Measurements from ENCODE around the gene CRYAA. TPM values are rescaled to one million over a fixed set of nuclear protein-coding genes. Genes with fewer than 3 reads are reported as not detected.
A peak's percentile ranks its signal among the peaks of the same experiment; 100 is the strongest.

Gene CRYAA
- total RNA-seq, 2 donors from 2014 or later = not detected

- H3K27ac Mint-ChIP-seq = no peak overlapping the region
- no peaks in the 10 kb centered on the region for H3K9me3 Mint-ChIP-seq
- H3K4me3 Mint-ChIP-seq = no peak overlapping the region
- peaks cover 6 to 21% of the 10 kb centered on the region in 2 donors for H3K27me3 Mint-ChIP-seq
- no peak for ATAC-seq
- H3K36me3 Mint-ChIP-seq = no peaks in the 10 kb centered on the region
- no peak for DNase-seq (ENCODE audit: low spot score)
- peaks cover 0 to 8% of the 10 kb centered on the region in 2 donors for H3K4me1 Mint-ChIP-seq (ENCODE audit: low read depth in 2 of 2)
Measured at GRCh38 chr21:43189936-43190335, 21.1 kb downstream of the CRYAA start.

DNA sequence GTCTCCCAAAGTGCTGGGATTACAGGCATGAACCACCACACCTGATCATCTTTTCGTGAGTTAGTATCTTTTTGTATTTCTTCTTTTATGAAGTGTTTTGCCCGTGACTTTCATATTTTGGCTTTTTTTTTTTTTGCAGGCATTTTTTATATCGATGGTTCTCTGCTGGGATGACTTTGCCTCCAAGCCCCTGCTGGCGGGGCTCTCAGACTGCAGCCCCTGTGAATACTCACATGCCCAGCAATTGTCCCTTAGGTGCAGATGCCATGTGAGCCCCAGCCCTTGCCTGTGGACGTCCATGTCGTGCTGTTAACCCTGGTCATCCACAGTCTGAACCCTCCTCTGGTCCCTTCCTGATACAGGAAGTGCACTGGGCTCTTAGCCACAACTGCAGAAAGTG is 21.7 kb downstream of the CRYAA start:
- Mint-ChIP-seq H3K4me1 (ENCODE audit: low read depth in 2 of 2) (peaks cover 0 to 8% of the 10 kb centered on the region in 2 donors), H3K27ac (no peak overlapping the region), H3K9me3 (no peaks in the 10 kb centered on the region), H3K4me3 (no peak overlapping the region), H3K27me3 (peaks cover 6 to 21% of the 10 kb centered on the region in 2 donors), H3K36me3 (no peaks in the 10 kb centered on the region)
- ATAC-seq (no peak), DNase-seq (ENCODE audit: low spot score) (no peak)

- no peak for DNase-seq (ENCODE audit: low spot score)
- H3K4me1 Mint-ChIP-seq (ENCODE audit: low read depth in 2 of 2) = peaks cover 0 to 8% of the 10 kb centered on the region in 2 donors
- no peaks in the 10 kb centered on the region for H3K9me3 Mint-ChIP-seq
- no peaks in the 10 kb centered on the region for H3K36me3 Mint-ChIP-seq
- H3K4me3 Mint-ChIP-seq = no peak overlapping the region
- no peak for ATAC-seq
- H3K27ac Mint-ChIP-seq = no peak overlapping the region
- peaks cover 6 to 21% of the 10 kb centered on the region in 2 donors for H3K27me3 Mint-ChIP-seq
Measured at GRCh38 chr21:43190951-43191350, 22.1 kb downstream of the CRYAA start.

DNA sequence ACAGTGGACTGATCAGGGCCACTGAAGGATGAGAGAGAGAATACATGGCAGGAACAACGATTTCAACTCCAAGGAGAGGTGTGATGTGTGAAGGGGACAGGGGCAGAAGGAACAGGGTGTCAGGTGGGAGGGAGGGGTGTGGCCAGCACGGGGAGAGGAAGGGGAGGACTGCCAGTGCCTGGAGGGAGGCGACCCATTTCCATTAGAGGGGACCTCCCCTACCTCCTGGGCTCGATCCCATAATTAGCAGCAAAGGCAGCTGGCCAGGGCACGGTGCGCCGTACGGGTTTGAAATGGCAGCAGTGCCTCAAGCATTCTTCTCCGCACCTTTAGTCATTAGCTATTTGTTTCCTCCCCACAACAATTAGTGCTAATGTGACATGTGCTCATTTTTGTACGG is 22.7 kb downstream of the CRYAA start:
- H3K36me3 Mint-ChIP-seq = no peaks in the 10 kb centered on the region
- no peak overlapping the region for H3K27ac Mint-ChIP-seq
- peaks cover 6 to 21% of the 10 kb centered on the region in 2 donors for H3K27me3 Mint-ChIP-seq
- DNase-seq (ENCODE audit: low spot score) (no peak), ATAC-seq (no peak)
- H3K9me3 Mint-ChIP-seq = no peaks in the 10 kb centered on the region
- H3K4me3 Mint-ChIP-seq = no peak overlapping the region
- peaks cover 0 to 8% of the 10 kb centered on the region in 2 donors for H3K4me1 Mint-ChIP-seq (ENCODE audit: low read depth in 2 of 2)

- H3K4me3 Mint-ChIP-seq = no peak overlapping the region
- no peaks in the 10 kb centered on the region for H3K36me3 Mint-ChIP-seq
- H3K27ac Mint-ChIP-seq = no peak overlapping the region
- no peaks in the 10 kb centered on the region for H3K9me3 Mint-ChIP-seq
- no peak for ATAC-seq
- DNase-seq (ENCODE audit: low spot score) = no peak
- H3K4me1 Mint-ChIP-seq (ENCODE audit: low read depth in 2 of 2) = peaks cover 0 to 8% of the 10 kb centered on the region in 2 donors
- H3K27me3 Mint-ChIP-seq = peaks cover 6 to 21% of the 10 kb centered on the region in 2 donors
Measured at GRCh38 chr21:43191971-43192370, 23.2 kb downstream of the CRYAA start.

GRCh38 chr21:43192501-43193081 is 23.8 kb downstream of the CRYAA start:
- DNase-seq (ENCODE audit: low spot score) = no peak
- no peak for ATAC-seq
- peaks cover 3% of the 10 kb centered on the region for H3K9me3 Mint-ChIP-seq
- no peak overlapping the region for H3K4me3 Mint-ChIP-seq
- no peak overlapping the region for H3K27ac Mint-ChIP-seq
- no peaks in the 10 kb centered on the region for H3K36me3 Mint-ChIP-seq
- H3K27me3 Mint-ChIP-seq = peaks cover 6 to 26% of the 10 kb centered on the region in 2 donors
- H3K4me1 Mint-ChIP-seq (ENCODE audit: low read depth in 2 of 2) = peaks cover 0 to 12% of the 10 kb centered on the region in 2 donors

DNA sequence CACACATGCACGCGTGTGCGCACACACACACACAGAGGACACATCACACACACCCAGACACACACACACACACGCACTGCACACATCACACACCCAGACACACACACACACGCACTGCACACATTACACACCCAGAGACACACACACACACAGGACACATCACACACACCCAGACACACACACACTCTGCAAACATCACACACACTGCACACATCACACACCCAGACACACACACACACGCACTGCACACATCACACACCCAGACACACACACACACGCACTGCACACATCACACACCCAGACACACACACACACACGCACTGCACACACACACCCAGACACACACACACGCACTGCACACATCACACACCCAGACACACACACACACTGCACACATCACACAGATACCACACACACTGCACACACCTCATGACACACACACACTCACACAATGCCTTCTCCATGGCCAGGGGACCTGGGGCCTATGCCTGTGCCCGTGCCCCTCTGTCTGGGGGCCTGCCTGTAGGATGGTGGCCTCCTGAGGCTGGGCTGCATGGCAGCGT is 24.4 kb downstream of the CRYAA start:
- Mint-ChIP-seq H3K27ac (no peak overlapping the region), H3K9me3 (peaks cover 3% of the 10 kb centered on the region), H3K4me3 (no peak overlapping the region), H3K4me1 (ENCODE audit: low read depth in 2 of 2) (peaks cover 0 to 9% of the 10 kb centered on the region in 2 donors), H3K36me3 (peaks cover 2% of the 10 kb centered on the region), H3K27me3 (peaks cover 9 to 25% of the 10 kb centered on the region in 2 donors)
- ATAC-seq (peak in 1 of 2 donors; percentile 24), DNase-seq (ENCODE audit: low spot score) (no peak)

DNA sequence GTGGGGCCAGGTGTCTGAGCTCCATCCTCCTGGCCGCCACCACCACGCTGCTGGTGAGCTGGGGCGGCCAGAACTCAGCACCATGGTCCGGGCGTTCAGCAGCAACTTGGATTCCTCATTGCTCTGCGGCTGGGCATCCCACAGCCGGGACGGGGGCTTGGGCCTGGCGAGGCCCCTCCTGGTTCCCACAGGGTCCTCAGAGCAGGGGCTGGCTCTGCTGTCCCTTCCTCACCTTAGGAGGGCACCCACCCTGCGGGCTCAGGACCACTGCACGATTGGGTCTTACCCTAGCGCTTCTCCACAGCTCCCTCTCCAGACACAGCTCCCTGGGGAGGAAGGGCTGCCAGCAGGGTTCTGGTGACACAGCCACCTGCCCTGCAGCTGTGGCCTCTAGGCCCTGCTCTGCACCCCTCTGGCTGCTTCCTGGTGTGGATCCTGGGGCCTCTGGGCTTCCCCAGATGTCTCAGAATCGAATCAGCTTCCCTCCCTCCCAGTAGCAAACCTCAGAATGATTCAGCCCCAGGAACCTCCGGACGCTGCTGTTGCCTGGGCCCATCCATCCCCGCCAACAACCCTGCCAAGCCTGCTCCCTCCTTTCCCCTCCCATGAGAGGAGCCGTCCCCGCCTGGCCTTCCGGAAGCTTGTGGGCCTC is 25.0 kb downstream of the CRYAA start:
- peaks cover 3% of the 10 kb centered on the region for H3K9me3 Mint-ChIP-seq
- peaks cover 7% of the 10 kb centered on the region for H3K36me3 Mint-ChIP-seq
- peaks cover 0 to 7% of the 10 kb centered on the region in 2 donors for H3K4me1 Mint-ChIP-seq (ENCODE audit: low read depth in 2 of 2)
- DNase-seq (ENCODE audit: low spot score) = no peak
- peak in 1 of 2 donors; percentile 15 for ATAC-seq
- no peak overlapping the region for H3K4me3 Mint-ChIP-seq
- H3K27ac Mint-ChIP-seq = no peak overlapping the region
- H3K27me3 Mint-ChIP-seq = peaks cover 15 to 27% of the 10 kb centered on the region in 2 donors

DNA sequence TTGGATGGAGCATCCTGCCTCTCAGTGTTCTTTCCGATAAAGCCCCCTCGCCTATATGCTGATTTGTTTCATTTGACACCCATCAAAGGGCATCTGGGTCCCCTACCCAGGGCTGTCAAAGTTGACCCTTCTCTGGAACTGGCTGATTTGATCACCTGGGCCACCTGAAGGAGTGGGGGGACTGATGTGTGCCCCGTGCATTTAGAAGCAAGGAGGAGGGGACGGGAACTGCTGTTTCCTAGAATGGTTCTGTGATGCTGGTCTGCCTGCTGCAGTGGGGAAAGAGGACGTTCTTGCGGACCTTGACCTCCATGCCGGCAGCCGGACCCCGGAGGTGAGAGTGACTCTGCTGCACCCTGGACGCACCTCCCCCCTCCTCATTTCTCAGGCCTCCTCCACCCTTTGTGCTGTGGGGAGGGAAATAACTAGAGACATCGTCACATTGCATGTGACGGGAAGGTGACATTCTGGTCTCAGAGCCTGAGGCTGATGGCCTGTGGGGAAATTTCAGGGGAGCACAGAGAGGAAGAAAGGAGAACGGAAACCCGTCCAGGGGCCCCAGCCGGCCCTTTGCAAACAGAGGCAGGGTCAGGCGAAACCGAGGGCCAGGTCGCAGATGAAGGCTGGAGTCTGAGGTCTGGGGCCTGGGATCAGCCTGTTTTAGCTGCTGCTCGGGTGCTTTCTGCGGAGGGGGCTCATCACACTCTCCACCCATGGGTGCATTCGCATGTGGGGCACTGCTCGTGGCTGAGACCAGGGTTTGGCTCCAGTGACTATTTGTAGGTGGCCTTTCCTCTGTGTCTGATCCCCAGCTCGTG is 25.7 kb downstream of the CRYAA start:
- peaks cover 3% of the 10 kb centered on the region for H3K9me3 Mint-ChIP-seq
- ATAC-seq (no peak), DNase-seq (ENCODE audit: low spot score) (no peak)
- H3K27me3 Mint-ChIP-seq = peaks cover 18 to 28% of the 10 kb centered on the region in 2 donors
- H3K27ac Mint-ChIP-seq = no peak overlapping the region
- peaks cover 7% of the 10 kb centered on the region for H3K36me3 Mint-ChIP-seq
- peaks cover 0 to 5% of the 10 kb centered on the region in 2 donors for H3K4me1 Mint-ChIP-seq (ENCODE audit: low read depth in 2 of 2)
- no peak overlapping the region for H3K4me3 Mint-ChIP-seq

GRCh38 chr21:43195121-43196021 is 26.6 kb downstream of the CRYAA start:
- no peak for DNase-seq (ENCODE audit: low spot score)
- Mint-ChIP-seq H3K27me3 (peaks cover 18 to 23% of the 10 kb centered on the region in 2 donors), H3K27ac (no peak overlapping the region), H3K4me3 (no peak overlapping the region), H3K9me3 (peaks cover 3% of the 10 kb centered on the region), H3K4me1 (ENCODE audit: low read depth in 2 of 2) (peaks cover 0 to 5% of the 10 kb centered on the region in 2 donors), H3K36me3 (peaks cover 7% of the 10 kb centered on the region)
- ATAC-seq = no peak

- Mint-ChIP-seq H3K9me3 (peaks cover 3% of the 10 kb centered on the region), H3K27me3 (peaks cover 18 to 21% of the 10 kb centered on the region in 2 donors), H3K36me3 (peaks cover 10% of the 10 kb centered on the region), H3K4me1 (ENCODE audit: low read depth in 2 of 2) (peaks cover 0 to 5% of the 10 kb centered on the region in 2 donors), H3K4me3 (no peak overlapping the region), H3K27ac (no peak overlapping the region)
- DNase-seq (ENCODE audit: low spot score) (no peak), ATAC-seq (no peak)
Measured at GRCh38 chr21:43196826-43197225, 28.0 kb downstream of the CRYAA start.

GRCh38 chr21:43198376-43198775 is 29.6 kb downstream of the CRYAA start:
- H3K9me3 Mint-ChIP-seq = peaks cover 3% of the 10 kb centered on the region
- H3K4me1 Mint-ChIP-seq (ENCODE audit: low read depth in 2 of 2) = peaks cover 0 to 5% of the 10 kb centered on the region in 2 donors
- DNase-seq (ENCODE audit: low spot score) (no peak), ATAC-seq (no peak)
- H3K4me3 Mint-ChIP-seq = no peak overlapping the region
- no peak overlapping the region for H3K27ac Mint-ChIP-seq
- peaks cover 13 to 17% of the 10 kb centered on the region in 2 donors for H3K27me3 Mint-ChIP-seq
- H3K36me3 Mint-ChIP-seq = peaks cover 13% of the 10 kb centered on the region

DNA sequence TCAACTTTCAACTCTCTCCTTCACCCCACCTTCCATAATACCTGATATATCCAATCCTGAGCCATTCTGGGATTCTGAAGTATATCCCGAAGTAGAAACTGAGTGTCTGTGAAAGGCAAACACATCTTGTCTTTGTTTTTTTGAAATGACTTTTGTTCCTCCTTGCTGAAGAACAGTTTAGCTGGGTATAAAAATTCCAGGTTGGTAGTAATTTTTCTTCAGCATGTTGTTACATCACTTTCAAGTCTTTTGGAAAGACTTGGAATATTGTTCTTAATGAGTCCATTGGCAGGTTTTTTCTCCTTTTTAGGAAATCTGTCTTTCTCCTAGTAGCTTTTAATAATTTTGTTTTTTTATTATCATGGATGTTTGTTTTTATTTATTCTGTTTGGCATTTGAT is 32.7 kb downstream of the CRYAA start:
- Mint-ChIP-seq H3K27me3 (peaks cover 12 to 26% of the 10 kb centered on the region in 2 donors), H3K9me3 (peaks cover 3% of the 10 kb centered on the region), H3K27ac (no peak overlapping the region), H3K4me1 (ENCODE audit: low read depth in 2 of 2) (peaks cover 0 to 5% of the 10 kb centered on the region in 2 donors), H3K4me3 (no peak overlapping the region), H3K36me3 (peaks cover 13% of the 10 kb centered on the region)
- no peak for DNase-seq (ENCODE audit: low spot score)
- no peak for ATAC-seq
